Spinal cord (tissue), 10 donors: ENCODE results near the gene OR3A3. TPM values are rescaled to one million over a fixed set of nuclear protein-coding genes. Genes with fewer than 3 reads are reported as not detected.
"Not testable (repeated sequence)": the region's sequence is repeated elsewhere in the genome, so short reads cannot be mapped to it uniquely, and the experiment has no call there.

Source experiments
- DNase-seq, 6 donors: peaks; one replicate each; pipeline versions ENCODE4 v3.0.0 to v3.0.0-alpha.2; 2013 to 2015; ENCODE audit warnings: low spot score in 6 of 6, low read depth in 4 of 6
- H3K27ac ChIP-seq: one replicate; pipeline ENCODE4 v1.5.1; 2013; ENCODE audit warnings: low read depth, low read length, control low read depth
- H3K27me3 ChIP-seq: one replicate; pipeline ENCODE4 v1.6.1; 2013; ENCODE audit warnings: low read length; ENCODE audit not compliant: control insufficient read depth, insufficient read depth
- H3K36me3 ChIP-seq: one replicate; pipeline ENCODE4 v1.6.1; 2013; ENCODE audit warnings: low read length; ENCODE audit not compliant: control insufficient read depth, insufficient read depth
- H3K4me1 ChIP-seq: one replicate; pipeline ENCODE4 v1.6.1; 2013; ENCODE audit warnings: low read length; ENCODE audit not compliant: control insufficient read depth, insufficient read depth
- H3K4me3 ChIP-seq: one replicate; pipeline ENCODE4 v1.5.1; 2013; ENCODE audit warnings: low read depth, low read length, control low read depth
- H3K9me3 ChIP-seq: one replicate; pipeline ENCODE4 v1.6.1; 2013; ENCODE audit warnings: low read length; ENCODE audit not compliant: control insufficient read depth, insufficient read depth
- WGBS: methylation state at CpG from one replicate; pipeline ENCODE4 v1.1.5; 2013; ENCODE audit warnings: missing lambda C conversion rate; ENCODE audit not compliant: insufficient coverage; 5-methylcytosine and 5-hydroxymethylcytosine counted together
- polyA plus RNA-seq, 2 donors: library from polyadenylated mRNA; unstranded; fragments of 120-200 nt; gene quantifications; one replicate each; pipeline ENCODE4 v1.2.1, GENCODE V29; 2013; ENCODE audit not compliant: insufficient read length in 2 of 2
- small RNA-seq: library from RNA; depleted of rRNA; stranded (forward); fragments of <200 nt; gene quantifications from one replicate; pipeline ENCODE3, GENCODE V24; 2014; ENCODE audit warnings: low replicate concordance
- total RNA-seq, 2 donors: library from RNA; depleted of rRNA in 1 of 2; stranded (reverse); fragments of 120-200 nt in 1 of 2; fragments of >200 nt in 1 of 2; gene quantifications; one replicate each; pipeline versions ENCODE4 v1.2.3 to v1.2.4, GENCODE V29; 2013 to 2014
- donor health status: healthy.

OR3A3 gene
- total and polyA plus RNA-seq, 4 donors: 0.39 TPM; not detected in 3

- H3K4me1 ChIP-seq: no peaks in the 10 kb centered on the region
- H3K27me3 ChIP-seq: no peaks in the 10 kb centered on the region
- DNase-seq: no peak
- no peak overlapping the region for H3K27ac ChIP-seq
- H3K4me3 ChIP-seq: no peak overlapping the region
- WGBS: 71% methylated on average over 1 of the region's 2 CpGs
- no peaks in the 10 kb centered on the region for H3K9me3 ChIP-seq
- H3K36me3 ChIP-seq: no peaks in the 10 kb centered on the region
Measured at GRCh38 chr17:3448059-3448665, 37.0 kb downstream of the OR3A3 start.

- H3K27ac ChIP-seq, H3K4me3 ChIP-seq, H3K9me3 ChIP-seq, DNase-seq, H3K4me1 ChIP-seq, H3K36me3 ChIP-seq, H3K27me3 ChIP-seq: not testable (repeated sequence)
- WGBS: no CpG with 5 or more reads among the region's 1 CpG
Measured at GRCh38 chr17:3466355-3466754, 55.2 kb downstream of the OR3A3 start.

- Histone ChIP-seq H3K27me3 (no peaks in the 10 kb centered on the region), H3K4me1 (no peaks in the 10 kb centered on the region), H3K4me3 (no peak overlapping the region), H3K9me3 (no peaks in the 10 kb centered on the region), H3K27ac (no peak overlapping the region), H3K36me3 (no peaks in the 10 kb centered on the region)
- 55% methylated on average over 4 of the region's 5 CpGs for WGBS
- DNase-seq: no peak
Measured at GRCh38 chr17:3469529-3469928, 58.4 kb downstream of the OR3A3 start.

- no peaks in the 10 kb centered on the region for H3K36me3 ChIP-seq
- H3K9me3 ChIP-seq: no peaks in the 10 kb centered on the region
- H3K27ac ChIP-seq: no peak within 1 kb of the TSS
- no peak for DNase-seq
- H3K4me1 ChIP-seq: no peaks in the 10 kb centered on the region
- H3K4me3 ChIP-seq: no peak within 1 kb of the TSS
- H3K27me3 ChIP-seq: no peaks in the 10 kb centered on the region
- 95% methylated on average over 29 of the region's 38 CpGs for WGBS
Measured at GRCh38 chr17:3471599-3471998, 60.4 kb downstream of the OR3A3 start, which contains the start of gene SPATA22. SPATA22 (minus strand) TSS chr17:3471819; CDS start chr17:3469325, 2,494 bp downstream.

- no peaks in the 10 kb centered on the region for H3K4me1 ChIP-seq
- no peaks in the 10 kb centered on the region for H3K27me3 ChIP-seq
- DNase-seq: no peak
- H3K27ac ChIP-seq: no peak overlapping the region
- no peak overlapping the region for H3K4me3 ChIP-seq
- 95% methylated on average over 20 of the region's 21 CpGs for WGBS
- H3K36me3 ChIP-seq: no peaks in the 10 kb centered on the region
- H3K9me3 ChIP-seq: no peaks in the 10 kb centered on the region
Measured at GRCh38 chr17:3472137-3472536, 61.0 kb downstream of the OR3A3 start.

Small RNAs within 50 kb of the gene (small RNA-seq; reads per million reads assigned to genes)
- not detected for gene OR1AC1P

Other genes starting within 250 kb of the OR3A3 start
- gene OR1A2, start 213.9 kb upstream of the OR3A3 start, total RNA-seq: not detected
- not detected for gene OR1A2, start 213.9 kb upstream of the OR3A3 start, polyA plus RNA-seq
- gene OR1A1, start 203.7 kb upstream of the OR3A3 start, total RNA-seq: not detected
- under 1 TPM in 1 of 2 donors, not detected in 1; 0.14 TPM for gene OR1A1, start 203.7 kb upstream of the OR3A3 start, polyA plus RNA-seq
- gene OR3A1, start 113.0 kb upstream of the OR3A3 start, total RNA-seq: under 1 TPM; 0.22 to 0.40 TPM
- under 1 TPM; 0.29 to 0.36 TPM for gene OR3A1, start 113.0 kb upstream of the OR3A3 start, polyA plus RNA-seq
- 1 to 10 TPM in 1 of 2 donors, under 1 TPM in 1; 0.66 to 1.9 TPM for gene OR3A2, start 25.1 kb upstream of the OR3A3 start, total RNA-seq
- gene OR3A2, start 25.1 kb upstream of the OR3A3 start, polyA plus RNA-seq: 1 to 10 TPM; 1.3 to 1.4 TPM
- not detected for gene OR1E1, start 13.0 kb upstream of the OR3A3 start, total RNA-seq
- gene OR1E1, start 13.0 kb upstream of the OR3A3 start, polyA plus RNA-seq: not detected
- gene OR1E2, start 22.5 kb downstream of the OR3A3 start, total RNA-seq: not detected
- under 1 TPM in 1 of 2 donors, not detected in 1; 0.23 TPM for gene OR1E2, start 22.5 kb downstream of the OR3A3 start, polyA plus RNA-seq
- gene SPATA22, start 60.4 kb downstream of the OR3A3 start, total RNA-seq: 1 to 10 TPM in 1 of 2 donors, under 1 TPM in 1; 0.44 to 1.2 TPM
- under 1 TPM; 0.63 to 0.99 TPM for gene SPATA22, start 60.4 kb downstream of the OR3A3 start, polyA plus RNA-seq
- gene ASPA, start 64.6 kb downstream of the OR3A3 start, total RNA-seq: 10 to 100 TPM; 18.2 to 27.2 TPM
- gene ASPA, start 64.6 kb downstream of the OR3A3 start, polyA plus RNA-seq: 1 to 10 TPM; 1.9 to 6.9 TPM
- gene TRPV3, start 146.4 kb downstream of the OR3A3 start, total RNA-seq: 1 to 10 TPM; 2.2 to 5.4 TPM
- gene TRPV3, start 146.4 kb downstream of the OR3A3 start, polyA plus RNA-seq: 1 to 10 TPM; 2.8 to 4.7 TPM
- gene TRPV1, start 198.0 kb downstream of the OR3A3 start, total RNA-seq: 10 to 100 TPM in 1 of 2 donors, 1 to 10 TPM in 1; 6.0 to 29.3 TPM
- 10 to 100 TPM in 1 of 2 donors, 1 to 10 TPM in 1; 7.9 to 12.6 TPM for gene TRPV1, start 198.0 kb downstream of the OR3A3 start, polyA plus RNA-seq
- gene SHPK, start 224.9 kb downstream of the OR3A3 start, total RNA-seq: 10 to 100 TPM in 1 of 2 donors, 1 to 10 TPM in 1; 9.6 to 16.2 TPM
- gene SHPK, start 224.9 kb downstream of the OR3A3 start, polyA plus RNA-seq: 10 to 100 TPM; 13.1 to 14.9 TPM
- 10 to 100 TPM; 13.6 to 15.2 TPM for gene CTNS, start 225.4 kb downstream of the OR3A3 start, total RNA-seq
- 10 to 100 TPM; 16.6 to 17.8 TPM for gene CTNS, start 225.4 kb downstream of the OR3A3 start, polyA plus RNA-seq